ENCODE results near the gene RELL1.

Gene RELL1

DNA sequence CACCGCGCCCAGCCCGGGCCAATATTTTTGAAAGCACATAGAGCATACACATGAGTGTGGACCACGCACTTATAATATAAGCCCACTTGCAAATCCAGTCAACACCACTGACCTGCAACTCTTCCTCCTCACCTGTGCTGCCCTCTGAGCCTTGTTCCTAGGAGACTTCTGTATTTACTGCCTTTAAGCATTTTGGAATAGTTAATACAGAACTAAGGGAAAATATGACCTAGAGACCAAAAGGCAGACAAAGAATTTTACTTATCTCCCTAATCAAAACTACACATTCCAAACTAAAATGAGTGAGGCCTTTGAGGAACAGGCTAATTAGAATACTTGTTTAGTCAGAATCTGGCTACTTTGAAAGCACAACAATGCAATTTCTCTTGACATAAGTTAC lies 89.1 kb downstream of the RELL1 start:
- Histone ChIP-seq H2BK120ac (ENCODE audit: low read depth, low read length) (no peak overlapping the region), H3K27me3 (ENCODE audit: control insufficient read depth in 1 of 2, insufficient read depth in 1 of 2, low read length in 2 of 2) (no peaks in the 10 kb centered on the region), H4K91ac (ENCODE audit: low read length) (no peak overlapping the region), H4K8ac (ENCODE audit: low read length) (no peak overlapping the region), H3K18ac (ENCODE audit: low read depth in 1 of 2, low read length in 2 of 2) (no peak overlapping the region), H3K79me1 (replicated peaks; ENCODE audit: low read length, poor library complexity, severe bottlenecking) (no peaks in the 10 kb centered on the region), H2BK15ac (ENCODE audit: low read depth, poor library complexity, severe bottlenecking) (no peak overlapping the region), H2BK5ac (ENCODE audit: low read depth, low read length, poor library complexity, severe bottlenecking) (no peak overlapping the region), H3K4ac (ENCODE audit: low read depth in 1 of 2, low read length in 2 of 2) (no peak overlapping the region), H3K27ac (ENCODE audit: low read length, poor library complexity, severe bottlenecking) (no peak overlapping the region), H3K4me1 (ENCODE audit: control insufficient read depth, insufficient read depth, low read depth, low read length) (peaks cover 1% of the 10 kb centered on the region), H3K36me3 (ENCODE audit: control insufficient read depth in 1 of 2, insufficient read depth in 2 of 2, low read depth in 1 of 2, low read length in 2 of 2) (no peaks in the 10 kb centered on the region), H2AFZ (ENCODE audit: low read depth, low read length) (no peak overlapping the region), H2BK12ac (ENCODE audit: low read length in 2 of 2) (no peak overlapping the region), H2AK5ac (ENCODE audit: low read length, severe bottlenecking) (no peak overlapping the region), H3K4me3 (ENCODE audit: insufficient read depth in 1 of 2, low read depth in 1 of 2, low read length in 2 of 2) (no peak overlapping the region), H3K4me2 (ENCODE audit: low read length, poor library complexity, severe bottlenecking) (no peak overlapping the region), H3K9me3 (ENCODE audit: control insufficient read depth, low read length) (no peaks in the 10 kb centered on the region), H3K9ac (ENCODE audit: low read length) (no peak overlapping the region), H3K14ac (ENCODE audit: low read length in 2 of 2) (no peak overlapping the region), H3K23ac (ENCODE audit: low read length in 2 of 2) (no peak overlapping the region)
- DNase-seq = no peak
- WGBS = 100% methylated on average over 4 of the region's 4 CpGs

DNA sequence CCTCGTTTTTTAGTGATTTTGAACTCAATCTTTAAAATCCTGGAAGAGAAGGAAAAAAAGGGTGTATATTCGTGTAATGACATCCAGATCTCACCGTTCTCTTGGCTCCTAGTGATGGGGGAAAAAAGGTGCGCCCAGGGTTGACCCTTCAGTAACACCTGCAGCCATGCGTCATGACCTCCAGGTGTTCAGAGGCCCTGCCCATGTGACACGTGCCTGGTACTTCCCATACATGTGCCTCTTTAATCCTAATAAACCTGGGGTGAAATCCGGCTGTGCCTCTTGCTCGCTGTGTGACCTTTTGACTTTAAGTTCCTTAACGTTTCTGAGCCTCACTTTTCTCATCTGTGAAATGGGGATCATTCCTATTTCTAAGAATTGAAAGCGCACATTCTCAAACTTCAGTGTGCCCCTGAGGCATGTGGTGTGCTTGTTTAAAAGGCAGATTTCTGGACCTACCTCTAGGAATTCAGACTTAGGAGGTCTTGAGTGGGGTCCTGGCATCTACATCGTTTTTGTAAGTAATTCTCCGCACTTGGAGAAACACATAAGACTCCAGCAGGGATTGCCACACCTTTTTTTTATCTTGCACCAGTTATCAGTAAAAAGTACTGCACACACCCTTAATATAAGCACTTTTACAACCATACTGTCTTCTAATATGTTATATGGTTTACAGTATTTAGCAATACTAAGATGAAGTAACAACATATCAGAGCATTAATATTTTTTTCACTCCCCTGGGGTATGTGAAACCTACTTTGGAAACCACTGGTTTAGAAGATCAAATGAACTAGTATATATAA lies 90.1 kb downstream of the RELL1 start:
- H4K91ac ChIP-seq (ENCODE audit: low read length) = no peak overlapping the region
- H3K79me1 ChIP-seq (replicated peaks; ENCODE audit: low read length, poor library complexity, severe bottlenecking) = no peaks in the 10 kb centered on the region
- H3K18ac ChIP-seq (ENCODE audit: low read depth in 1 of 2, low read length in 2 of 2) = no peak overlapping the region
- no peak overlapping the region for H3K23ac ChIP-seq (ENCODE audit: low read length in 2 of 2)
- no peak overlapping the region for H3K4me2 ChIP-seq (ENCODE audit: low read length, poor library complexity, severe bottlenecking)
- no peaks in the 10 kb centered on the region for H3K36me3 ChIP-seq (ENCODE audit: control insufficient read depth in 1 of 2, insufficient read depth in 2 of 2, low read depth in 1 of 2, low read length in 2 of 2)
- H3K4ac ChIP-seq (ENCODE audit: low read depth in 1 of 2, low read length in 2 of 2) = no peak overlapping the region
- no peak overlapping the region for H3K4me3 ChIP-seq (ENCODE audit: insufficient read depth in 1 of 2, low read depth in 1 of 2, low read length in 2 of 2)
- no peak overlapping the region for H2BK5ac ChIP-seq (ENCODE audit: low read depth, low read length, poor library complexity, severe bottlenecking)
- H3K27me3 ChIP-seq (ENCODE audit: control insufficient read depth in 1 of 2, insufficient read depth in 1 of 2, low read length in 2 of 2) = no peaks in the 10 kb centered on the region
- H2BK120ac ChIP-seq (ENCODE audit: low read depth, low read length) = no peak overlapping the region
- DNase-seq = no peak
- WGBS = 76% methylated on average over 12 of the region's 12 CpGs
- no peak overlapping the region for H3K14ac ChIP-seq (ENCODE audit: low read length in 2 of 2)
- H2AFZ ChIP-seq (ENCODE audit: low read depth, low read length) = no peak overlapping the region
- H2AK5ac ChIP-seq (ENCODE audit: low read length, severe bottlenecking) = no peak overlapping the region
- peaks cover 1% of the 10 kb centered on the region for H3K4me1 ChIP-seq (ENCODE audit: control insufficient read depth, insufficient read depth, low read depth, low read length)
- H2BK15ac ChIP-seq (ENCODE audit: low read depth, poor library complexity, severe bottlenecking) = no peak overlapping the region
- H3K27ac ChIP-seq (ENCODE audit: low read length, poor library complexity, severe bottlenecking) = no peak overlapping the region
- H3K9ac ChIP-seq (ENCODE audit: low read length) = no peak overlapping the region
- no peak overlapping the region for H4K8ac ChIP-seq (ENCODE audit: low read length)
- H3K9me3 ChIP-seq (ENCODE audit: control insufficient read depth, low read length) = no peaks in the 10 kb centered on the region
- H2BK12ac ChIP-seq (ENCODE audit: low read length in 2 of 2) = no peak overlapping the region

GRCh38 chr4:37594099-37594498 lies 92.1 kb downstream of the RELL1 start:
- no peaks in the 10 kb centered on the region for H3K9me3 ChIP-seq (ENCODE audit: control insufficient read depth, low read length)
- 100% methylated on average over 1 of the region's 2 CpGs for WGBS
- peaks cover 1% of the 10 kb centered on the region for H3K4me1 ChIP-seq (ENCODE audit: control insufficient read depth, insufficient read depth, low read depth, low read length)

GRCh38 chr4:37591349-37591748 lies 94.8 kb downstream of the RELL1 start:
- Histone ChIP-seq H3K4me2 (ENCODE audit: low read length, poor library complexity, severe bottlenecking) (no peak overlapping the region), H2BK120ac (ENCODE audit: low read depth, low read length) (no peak overlapping the region), H2AFZ (ENCODE audit: low read depth, low read length) (no peak overlapping the region), H2BK15ac (ENCODE audit: low read depth, poor library complexity, severe bottlenecking) (no peak overlapping the region), H2BK12ac (ENCODE audit: low read length in 2 of 2) (no peak overlapping the region), H3K4me1 (ENCODE audit: control insufficient read depth, insufficient read depth, low read depth, low read length) (peaks cover 4% of the 10 kb centered on the region), H3K4me3 (ENCODE audit: insufficient read depth in 1 of 2, low read depth in 1 of 2, low read length in 2 of 2) (no peak overlapping the region), H3K36me3 (ENCODE audit: control insufficient read depth in 1 of 2, insufficient read depth in 2 of 2, low read depth in 1 of 2, low read length in 2 of 2) (no peaks in the 10 kb centered on the region), H3K18ac (ENCODE audit: low read depth in 1 of 2, low read length in 2 of 2) (no peak overlapping the region), H3K23ac (ENCODE audit: low read length in 2 of 2) (no peak overlapping the region), H2BK5ac (ENCODE audit: low read depth, low read length, poor library complexity, severe bottlenecking) (no peak overlapping the region), H3K9me3 (ENCODE audit: control insufficient read depth, low read length) (no peaks in the 10 kb centered on the region), H3K9ac (ENCODE audit: low read length) (no peak overlapping the region), H3K27me3 (ENCODE audit: control insufficient read depth in 1 of 2, insufficient read depth in 1 of 2, low read length in 2 of 2) (no peaks in the 10 kb centered on the region), H4K91ac (ENCODE audit: low read length) (no peak overlapping the region), H3K14ac (ENCODE audit: low read length in 2 of 2) (no peak overlapping the region), H3K79me1 (replicated peaks; ENCODE audit: low read length, poor library complexity, severe bottlenecking) (no peaks in the 10 kb centered on the region), H3K27ac (ENCODE audit: low read length, poor library complexity, severe bottlenecking) (no peak overlapping the region), H4K8ac (ENCODE audit: low read length) (no peak overlapping the region), H2AK5ac (ENCODE audit: low read length, severe bottlenecking) (no peak overlapping the region), H3K4ac (ENCODE audit: low read depth in 1 of 2, low read length in 2 of 2) (no peak overlapping the region)
- no peak for DNase-seq
- WGBS = no CpG with 5 or more reads among the region's 1 CpG

More at GRCh38 chr4:37594099-37594498, 92.1 kb downstream of the RELL1 start:
- no peak overlapping the region for H2BK15ac ChIP-seq (ENCODE audit: low read depth, poor library complexity, severe bottlenecking)
- DNase-seq = no peak
- no peak overlapping the region for H4K91ac ChIP-seq (ENCODE audit: low read length)
- no peaks in the 10 kb centered on the region for H3K36me3 ChIP-seq (ENCODE audit: control insufficient read depth in 1 of 2, insufficient read depth in 2 of 2, low read depth in 1 of 2, low read length in 2 of 2)
- H3K79me1 ChIP-seq (replicated peaks; ENCODE audit: low read length, poor library complexity, severe bottlenecking) = no peaks in the 10 kb centered on the region
- H2BK12ac ChIP-seq (ENCODE audit: low read length in 2 of 2) = no peak overlapping the region
- H3K23ac ChIP-seq (ENCODE audit: low read length in 2 of 2) = no peak overlapping the region
- no peak overlapping the region for H3K18ac ChIP-seq (ENCODE audit: low read depth in 1 of 2, low read length in 2 of 2)
- H2AK5ac ChIP-seq (ENCODE audit: low read length, severe bottlenecking) = no peak overlapping the region
- H3K9ac ChIP-seq (ENCODE audit: low read length) = no peak overlapping the region
- no peak overlapping the region for H2BK5ac ChIP-seq (ENCODE audit: low read depth, low read length, poor library complexity, severe bottlenecking)
- H3K14ac ChIP-seq (ENCODE audit: low read length in 2 of 2) = no peak overlapping the region
- no peaks in the 10 kb centered on the region for H3K27me3 ChIP-seq (ENCODE audit: control insufficient read depth in 1 of 2, insufficient read depth in 1 of 2, low read length in 2 of 2)
- H3K4me3 ChIP-seq (ENCODE audit: insufficient read depth in 1 of 2, low read depth in 1 of 2, low read length in 2 of 2) = no peak overlapping the region
- H3K4me2 ChIP-seq (ENCODE audit: low read length, poor library complexity, severe bottlenecking) = no peak overlapping the region
- H3K4ac ChIP-seq (ENCODE audit: low read depth in 1 of 2, low read length in 2 of 2) = no peak overlapping the region
- no peak overlapping the region for H2AFZ ChIP-seq (ENCODE audit: low read depth, low read length)
- H4K8ac ChIP-seq (ENCODE audit: low read length) = no peak overlapping the region
- no peak overlapping the region for H2BK120ac ChIP-seq (ENCODE audit: low read depth, low read length)
- no peak overlapping the region for H3K27ac ChIP-seq (ENCODE audit: low read length, poor library complexity, severe bottlenecking)
